K562 (cell line): ENCODE measurements around the gene NXPH4. TPM values are rescaled to one million over a fixed set of nuclear protein-coding genes. Genes with fewer than 3 reads are reported as not detected.

Source experiments
- GABPA ChIP-seq: fragments of 200-800 bp; sonication (Bioruptor generic); conservative IDR thresholded peaks from 2 replicates; pipeline ENCODE4 v1.6.1; 2016; ENCODE audit warnings: low read depth, missing genetic modification characterization, missing compliant biosample characterization
- GABPB1 ChIP-seq: sonication (generic); formaldehyde crosslinking; IDR thresholded peaks from 2 replicates; pipeline ENCODE4 v1.8.0; 2022; ENCODE audit warnings: mild to moderate bottlenecking, missing genetic modification reagents
- HNRNPLL ChIP-seq: fragments of 200-400 bp; formaldehyde crosslinking; IDR thresholded peaks from 2 replicates; pipeline ENCODE4 v1.6.1; 2017; ENCODE audit warnings: low read length, low read depth, mild to moderate bottlenecking; ENCODE audit not compliant: poor library complexity, severe bottlenecking
- RAD51 ChIP-seq: fragments of 450-650 bp; IDR thresholded peaks from 2 replicates; pipeline ENCODE4 v1.7.1; 2016; ENCODE audit warnings: low read depth, mild to moderate bottlenecking, borderline replicate concordance
- RBFOX2 ChIP-seq: fragments of 200-400 bp; formaldehyde crosslinking; IDR thresholded peaks from 2 replicates; pipeline ENCODE4 v1.6.1; 2017; ENCODE audit warnings: low read depth, mild to moderate bottlenecking, low read length, moderate library complexity
- ZNF57 ChIP-seq: fragments of 450-650 bp; formaldehyde crosslinking; IDR thresholded peaks from 2 replicates; pipeline ENCODE4 v1.4.0; 2020; ENCODE audit warnings: mild to moderate bottlenecking, moderate library complexity
- ZNF764 ChIP-seq: fragments of 250-450 bp; sonication (Bioruptor Pico); IDR thresholded peaks from 2 replicates; pipeline ENCODE4 v1.4.0; 2020; ENCODE audit warnings: low read depth, mild to moderate bottlenecking, moderate library complexity
- ZNF785 ChIP-seq: fragments of 250-450 bp; sonication (Bioruptor Pico); IDR thresholded peaks from 2 replicates; pipeline ENCODE4 v1.4.0; 2020; ENCODE audit warnings: mild to moderate bottlenecking
- ZNF79 ChIP-seq: fragments of 250-450 bp; sonication (Bioruptor Pico); IDR thresholded peaks from 2 replicates; pipeline ENCODE4 v1.4.0; 2020; ENCODE audit warnings: low read depth, mild to moderate bottlenecking, moderate library complexity
- polyA plus RNA-seq, 8 experiments: library from polyadenylated mRNA; depleted of rRNA in 4 of 8; stranded (reverse) in 5 of 8; unstranded in 3 of 8; fragments of >200 nt; fragmentation: Nextera tagmentation in 2 of 8; fragmentation: Illumina TruSeq in 1 of 8; extraction: Ambion mirVana in 2 of 8; extraction: Trizol in 1 of 8; gene quantifications; 2 replicates each; pipeline versions ENCODE4 v1.2.1 to v1.2.3, GENCODE V29; 2011 to 2014; ENCODE audit warnings: inconsistent platforms in 1 of 8, missing spikeins in 1 of 8
- total RNA-seq, 7 experiments: library from RNA; depleted of rRNA in 6 of 7; stranded (reverse); fragments of >200 nt in 6 of 7; fragmentation: Illumina TruSeq in 2 of 7; extraction: Trizol in 2 of 7; gene quantifications; 2 replicates each; pipeline versions ENCODE4 v1.2.1 to v1.2.3, GENCODE V29; 2011 to 2021; ENCODE audit warnings: low replicate concordance in 1 of 7
- TF ChIP-seq, protein P1 (sequence below), 2 experiments: IDR thresholded peaks; 2 replicates each; pipeline ENCODE4 v1.6.1; 2011; ENCODE audit warnings: borderline replicate concordance in 1 of 2, control low read depth in 1 of 2, low read depth in 1 of 2, low read length in 1 of 2, mild to moderate bottlenecking in 1 of 2, mixed read lengths in 1 of 2, moderate library complexity in 1 of 2; ENCODE audit not compliant: insufficient read depth in 1 of 2, insufficient read length in 1 of 2, poor library complexity in 1 of 2, severe bottlenecking in 1 of 2; ENCODE audit errors: extremely low read depth in 1 of 2
- TF ChIP-seq, protein P2 (sequence below), 2 experiments: fragments of 200-800 bp in 1 of 2; sonication (Bioruptor generic) in 1 of 2; sonication (generic) in 1 of 2; formaldehyde crosslinking in 1 of 2; IDR thresholded peaks in 1 of 2; conservative IDR thresholded peaks in 1 of 2; 2 replicates each; pipeline versions ENCODE4 v1.5.0 to v1.6.1; 2016 to 2020; ENCODE audit warnings: missing compliant biosample characterization in 1 of 2, missing genetic modification characterization in 1 of 2, missing genetic modification reagents in 1 of 2
- TF ChIP-seq, protein P3 (sequence below), 3 experiments: fragments of 200-800 bp in 1 of 3; fragments of 250-450 bp in 1 of 3; fragments of 450-650 bp in 1 of 3; sonication (Bioruptor Pico) in 1 of 3; sonication (Bioruptor generic) in 1 of 3; formaldehyde crosslinking in 1 of 3; IDR thresholded peaks; 2 replicates each; pipeline versions ENCODE4 v1.6.1 to v1.8.0; 2016 to 2022; ENCODE audit warnings: mild to moderate bottlenecking in 2 of 3, missing genetic modification characterization in 2 of 3, missing compliant biosample characterization in 1 of 3, moderate library complexity in 1 of 3
- TF ChIP-seq, protein P4 (sequence below), 2 experiments: fragments of 450-650 bp; conservative IDR thresholded peaks; 2 replicates each; pipeline ENCODE4 v1.6.1; 2017; ENCODE audit warnings: mild to moderate bottlenecking in 2 of 2, moderate library complexity in 2 of 2
- TF ChIP-seq, protein P5 (sequence below): fragments of 250-450 bp; sonication (Bioruptor Pico); IDR thresholded peaks from 2 replicates; pipeline ENCODE4 v1.5.0; 2020; ENCODE audit warnings: mild to moderate bottlenecking, borderline replicate concordance

The NXPH4 gene
- total and polyA plus RNA-seq, 9 of the 15 experiments (the other 6 are each of a cell fraction or from before 2014, with no cell fraction given): 0.49 to 2.7 (median 1.1) TPM; not detected in 4

DNA sequence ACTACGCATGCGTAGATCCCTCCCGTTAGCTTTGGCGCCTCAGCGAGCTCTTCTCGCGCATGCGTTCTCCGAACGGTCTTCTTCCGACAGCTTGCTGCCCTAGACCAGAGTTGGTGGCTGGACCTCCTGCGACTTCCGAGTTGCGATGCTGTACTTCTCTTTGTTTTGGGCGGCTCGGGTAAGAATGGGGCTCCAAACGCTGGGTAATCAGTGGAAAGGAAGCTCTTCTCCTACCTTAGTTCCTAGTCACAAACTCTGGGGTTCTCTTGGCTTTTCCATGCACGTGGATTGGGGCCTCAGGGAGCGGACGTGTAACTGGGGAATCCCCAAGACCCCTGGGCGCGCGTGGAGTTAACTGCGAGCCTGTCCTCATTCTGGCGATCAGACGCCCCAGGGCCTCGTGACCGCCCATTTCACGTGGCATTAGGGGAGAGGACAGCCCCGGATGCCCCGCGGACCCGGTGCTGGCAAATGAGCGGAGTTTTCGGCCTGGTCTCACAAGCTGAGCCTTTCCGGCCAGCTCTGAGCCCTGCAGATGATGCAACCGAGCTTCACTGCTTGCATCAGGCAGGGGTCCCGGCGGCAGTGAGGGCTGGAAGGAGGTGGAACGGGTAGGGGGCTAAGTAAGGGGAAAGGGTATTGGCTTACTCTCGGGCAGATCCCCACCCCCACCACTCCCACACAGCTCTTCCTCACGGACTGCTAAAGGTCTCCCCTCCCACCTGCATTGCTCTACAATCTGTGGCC is 13.2 kb downstream of the NXPH4 start, which contains the start of gene SHMT2 (continued):
- TF ChIP-seq RAD51 (no peak), ZNF764 (CRISPR knock-in tag) (no peak), GABPA (peak; percentile 65), GABPB1 (CRISPR knock-in tag) (peak; percentile 49), RBFOX2 (peak; percentile 91), ZNF57 (CRISPR knock-in tag) (no peak), ZNF79 (CRISPR knock-in tag) (no peak), ZNF785 (CRISPR knock-in tag) (no peak), HNRNPLL (no peak)
- TF ChIP-seq, protein P1, sequence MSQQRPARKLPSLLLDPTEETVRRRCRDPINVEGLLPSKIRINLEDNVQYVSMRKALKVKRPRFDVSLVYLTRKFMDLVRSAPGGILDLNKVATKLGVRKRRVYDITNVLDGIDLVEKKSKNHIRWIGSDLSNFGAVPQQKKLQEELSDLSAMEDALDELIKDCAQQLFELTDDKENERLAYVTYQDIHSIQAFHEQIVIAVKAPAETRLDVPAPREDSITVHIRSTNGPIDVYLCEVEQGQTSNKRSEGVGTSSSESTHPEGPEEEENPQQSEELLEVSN (IDR thresholded peaks at IDR 0.05; ENCODE audit: borderline replicate concordance in 1 of 2, extremely low read depth in 1 of 2, insufficient read depth in 1 of 2, insufficient read length in 1 of 2, low read depth in 1 of 2, low read length in 1 of 2, poor library complexity in 1 of 2, severe bottlenecking in 1 of 2): peak; percentile 38 to 58
- TF ChIP-seq, protein P2, sequence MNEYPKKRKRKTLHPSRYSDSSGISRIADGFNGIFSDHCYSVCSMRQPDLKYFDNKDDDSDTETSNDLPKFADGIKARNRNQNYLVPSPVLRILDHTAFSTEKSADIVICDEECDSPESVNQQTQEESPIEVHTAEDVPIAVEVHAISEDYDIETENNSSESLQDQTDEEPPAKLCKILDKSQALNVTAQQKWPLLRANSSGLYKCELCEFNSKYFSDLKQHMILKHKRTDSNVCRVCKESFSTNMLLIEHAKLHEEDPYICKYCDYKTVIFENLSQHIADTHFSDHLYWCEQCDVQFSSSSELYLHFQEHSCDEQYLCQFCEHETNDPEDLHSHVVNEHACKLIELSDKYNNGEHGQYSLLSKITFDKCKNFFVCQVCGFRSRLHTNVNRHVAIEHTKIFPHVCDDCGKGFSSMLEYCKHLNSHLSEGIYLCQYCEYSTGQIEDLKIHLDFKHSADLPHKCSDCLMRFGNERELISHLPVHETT (CRISPR knock-in tag; conservative IDR thresholded peaks at IDR 0.05 in 1 of 2, IDR thresholded peaks at IDR 0.05 in 1 of 2): no peak
- TF ChIP-seq, protein P3, sequence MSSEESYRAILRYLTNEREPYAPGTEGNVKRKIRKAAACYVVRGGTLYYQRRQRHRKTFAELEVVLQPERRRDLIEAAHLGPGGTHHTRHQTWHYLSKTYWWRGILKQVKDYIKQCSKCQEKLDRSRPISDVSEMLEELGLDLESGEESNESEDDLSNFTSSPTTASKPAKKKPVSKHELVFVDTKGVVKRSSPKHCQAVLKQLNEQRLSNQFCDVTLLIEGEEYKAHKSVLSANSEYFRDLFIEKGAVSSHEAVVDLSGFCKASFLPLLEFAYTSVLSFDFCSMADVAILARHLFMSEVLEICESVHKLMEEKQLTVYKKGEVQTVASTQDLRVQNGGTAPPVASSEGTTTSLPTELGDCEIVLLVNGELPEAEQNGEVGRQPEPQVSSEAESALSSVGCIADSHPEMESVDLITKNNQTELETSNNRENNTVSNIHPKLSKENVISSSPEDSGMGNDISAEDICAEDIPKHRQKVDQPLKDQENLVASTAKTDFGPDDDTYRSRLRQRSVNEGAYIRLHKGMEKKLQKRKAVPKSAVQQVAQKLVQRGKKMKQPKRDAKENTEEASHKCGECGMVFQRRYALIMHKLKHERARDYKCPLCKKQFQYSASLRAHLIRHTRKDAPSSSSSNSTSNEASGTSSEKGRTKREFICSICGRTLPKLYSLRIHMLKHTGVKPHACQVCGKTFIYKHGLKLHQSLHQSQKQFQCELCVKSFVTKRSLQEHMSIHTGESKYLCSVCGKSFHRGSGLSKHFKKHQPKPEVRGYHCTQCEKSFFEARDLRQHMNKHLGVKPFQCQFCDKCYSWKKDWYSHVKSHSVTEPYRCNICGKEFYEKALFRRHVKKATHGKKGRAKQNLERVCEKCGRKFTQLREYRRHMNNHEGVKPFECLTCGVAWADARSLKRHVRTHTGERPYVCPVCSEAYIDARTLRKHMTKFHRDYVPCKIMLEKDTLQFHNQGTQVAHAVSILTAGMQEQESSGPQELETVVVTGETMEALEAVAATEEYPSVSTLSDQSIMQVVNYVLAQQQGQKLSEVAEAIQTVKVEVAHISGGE (CRISPR knock-in tag; IDR thresholded peaks at IDR 0.05): 0 out of 6 replicates have a peak, but pooled peaks of 1 of the 3 experiments have one; percentile 46
- TF ChIP-seq, protein P4, sequence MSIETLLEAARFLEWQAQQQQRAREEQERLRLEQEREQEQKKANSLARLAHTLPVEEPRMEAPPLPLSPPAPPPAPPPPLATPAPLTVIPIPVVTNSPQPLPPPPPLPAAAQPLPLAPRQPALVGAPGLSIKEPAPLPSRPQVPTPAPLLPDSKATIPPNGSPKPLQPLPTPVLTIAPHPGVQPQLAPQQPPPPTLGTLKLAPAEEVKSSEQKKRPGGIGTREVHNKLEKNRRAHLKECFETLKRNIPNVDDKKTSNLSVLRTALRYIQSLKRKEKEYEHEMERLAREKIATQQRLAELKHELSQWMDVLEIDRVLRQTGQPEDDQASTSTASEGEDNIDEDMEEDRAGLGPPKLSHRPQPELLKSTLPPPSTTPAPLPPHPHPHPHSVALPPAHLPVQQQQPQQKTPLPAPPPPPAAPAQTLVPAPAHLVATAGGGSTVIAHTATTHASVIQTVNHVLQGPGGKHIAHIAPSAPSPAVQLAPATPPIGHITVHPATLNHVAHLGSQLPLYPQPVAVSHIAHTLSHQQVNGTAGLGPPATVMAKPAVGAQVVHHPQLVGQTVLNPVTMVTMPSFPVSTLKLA (conservative IDR thresholded peaks at IDR 0.05): peak; percentile 79 to 85; a peak in 3 of 4 replicates
- TF ChIP-seq, protein P5, sequence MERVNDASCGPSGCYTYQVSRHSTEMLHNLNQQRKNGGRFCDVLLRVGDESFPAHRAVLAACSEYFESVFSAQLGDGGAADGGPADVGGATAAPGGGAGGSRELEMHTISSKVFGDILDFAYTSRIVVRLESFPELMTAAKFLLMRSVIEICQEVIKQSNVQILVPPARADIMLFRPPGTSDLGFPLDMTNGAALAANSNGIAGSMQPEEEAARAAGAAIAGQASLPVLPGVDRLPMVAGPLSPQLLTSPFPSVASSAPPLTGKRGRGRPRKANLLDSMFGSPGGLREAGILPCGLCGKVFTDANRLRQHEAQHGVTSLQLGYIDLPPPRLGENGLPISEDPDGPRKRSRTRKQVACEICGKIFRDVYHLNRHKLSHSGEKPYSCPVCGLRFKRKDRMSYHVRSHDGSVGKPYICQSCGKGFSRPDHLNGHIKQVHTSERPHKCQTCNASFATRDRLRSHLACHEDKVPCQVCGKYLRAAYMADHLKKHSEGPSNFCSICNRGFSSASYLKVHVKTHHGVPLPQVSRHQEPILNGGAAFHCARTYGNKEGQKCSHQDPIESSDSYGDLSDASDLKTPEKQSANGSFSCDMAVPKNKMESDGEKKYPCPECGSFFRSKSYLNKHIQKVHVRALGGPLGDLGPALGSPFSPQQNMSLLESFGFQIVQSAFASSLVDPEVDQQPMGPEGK (CRISPR knock-in tag): no peak
